ENCODE measurements around the gene TDO2. TPM values are rescaled to one million over a fixed set of nuclear protein-coding genes. Genes with fewer than 3 reads are reported as not detected.

The TDO2 gene
- total RNA-seq, result under 0.01 TPM in 1 of 2 replicates, not detected in the other

GRCh38 chr4:155903453-155903852, at the start of gene TDO2:
TSS of gene TDO2 (plus strand) at chr4:155903696. CDS start at chr4:155903759, 63 bp downstream.

DNA sequence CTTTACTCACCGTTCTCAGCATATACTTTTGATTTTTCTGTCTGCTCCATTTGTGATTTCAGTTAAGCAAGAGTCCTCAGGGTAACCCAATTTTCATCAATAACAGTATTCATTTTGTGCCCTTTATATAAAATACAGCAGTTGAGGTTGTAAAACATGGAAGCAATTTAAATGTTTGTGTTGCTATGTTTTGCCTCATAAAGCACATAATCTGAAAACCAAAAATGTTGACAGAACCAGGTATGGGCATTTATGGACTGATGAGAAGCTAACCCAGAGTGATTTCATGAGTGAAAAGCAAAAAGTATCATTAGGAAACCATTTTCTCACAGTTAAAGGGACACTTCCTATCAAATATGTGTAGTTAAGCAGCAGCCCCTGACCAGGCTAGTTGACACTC, 37.3 kb upstream of the TDO2 start, which contains the start of gene ASIC5:
TSS of gene ASIC5 (minus strand) at position 101 of the 400 bp plus-strand sequence. CDS start at position 50, 51 bp downstream.

DNA sequence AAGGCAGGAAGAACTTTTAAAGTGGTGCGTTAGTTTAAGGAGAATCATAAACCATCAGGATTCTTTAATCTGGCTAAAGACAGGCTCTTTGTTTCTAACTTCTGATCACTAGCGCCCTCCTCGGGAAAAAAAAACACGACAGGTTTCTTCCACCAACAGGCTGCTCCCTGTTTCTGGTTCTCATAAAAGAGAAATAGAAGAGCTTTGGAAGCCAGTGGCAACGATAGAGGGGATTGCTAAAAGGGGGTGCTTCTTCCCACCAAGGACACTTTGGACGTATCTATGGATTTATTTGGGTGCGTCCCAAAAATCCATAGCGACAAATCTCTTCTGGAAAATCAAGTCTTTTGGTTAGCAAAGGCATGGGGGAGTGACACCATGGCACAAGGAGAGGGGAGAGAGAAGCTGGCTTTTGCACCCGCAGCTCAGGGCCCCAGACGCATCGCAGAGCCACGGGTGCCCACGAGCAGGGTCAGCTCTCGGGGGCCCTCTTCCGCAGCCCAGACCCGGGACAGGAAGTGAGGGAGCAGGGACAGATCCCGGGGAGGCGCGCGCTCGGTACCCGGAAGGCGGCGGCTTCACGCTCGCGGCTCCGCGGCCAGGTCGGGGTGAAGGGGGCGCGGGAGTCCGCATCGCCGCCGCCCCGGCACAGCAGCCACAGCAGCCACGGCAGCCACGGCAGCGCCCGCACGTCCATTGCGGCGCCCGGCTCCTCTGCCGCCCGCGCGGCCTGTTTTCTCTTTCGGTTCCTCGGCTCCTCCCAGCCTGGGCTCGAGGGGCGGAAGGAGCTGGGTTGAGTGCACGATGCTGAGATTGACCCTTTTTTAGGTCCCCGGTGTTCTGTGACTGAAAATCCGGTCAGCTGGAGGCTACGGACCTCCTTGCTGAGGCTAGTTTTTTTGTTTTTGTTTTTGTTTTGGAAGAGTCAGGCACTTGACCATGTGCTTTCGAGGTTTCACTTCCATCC, 49.9 kb downstream of the TDO2 start, which contains the start of gene CTSO:
TSS of gene CTSO (minus strand) at position 716 of the 967 bp plus-strand sequence. CDS start at position 697, 19 bp downstream.

Other genes starting within 250 kb of the TDO2 start
- gene GUCY1A1, start 236.8 kb upstream of the TDO2 start, total RNA-seq, result under 0.01 and 0.37 TPM in 2 replicates
- gene GUCY1B1, start 144.7 kb upstream of the TDO2 start, total RNA-seq, result 1.8 and 4.8 TPM in 2 replicates
- not detected in 2 replicates for gene ASIC5, start 37.4 kb upstream of the TDO2 start, total RNA-seq
- gene CTSO, start 50.2 kb downstream of the TDO2 start, total RNA-seq, result 3.7 and 8.5 TPM in 2 replicates